ENCODE data around the gene ANXA8. TPM values are rescaled to one million over a fixed set of nuclear protein-coding genes. Genes with fewer than 3 reads are reported as not detected.

The ANXA8 gene
- total and polyA plus RNA-seq, 4 donors: 0.09 to 1.6 (median 1.1) TPM

DNA sequence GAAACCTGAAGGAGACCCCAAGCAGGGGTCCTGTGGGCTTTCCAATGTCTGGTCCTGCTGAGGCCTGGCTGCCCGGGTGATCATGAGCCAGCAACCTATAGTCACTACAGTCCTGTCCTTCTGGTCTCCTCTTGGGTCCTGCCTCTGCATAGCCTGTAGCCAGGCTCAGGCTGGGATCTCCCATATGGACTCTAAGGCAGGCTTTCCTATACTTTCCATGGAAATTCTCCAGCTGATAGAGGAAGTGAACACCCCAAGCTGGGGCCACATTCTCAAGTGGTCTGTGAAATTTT lies 26.4 kb downstream of the ANXA8 start:
- H3K36me3 ChIP-seq (ENCODE audit: control insufficient read depth in 4 of 4, insufficient read depth in 3 of 4, low read depth in 1 of 4, low read length in 3 of 4): no peaks in the 10 kb centered on the region
- WGBS: 100% methylated on average over 1 of the region's 1 CpG
- H3K27ac ChIP-seq (ENCODE audit: low read depth in 1 of 2, low read length in 2 of 2): no peak overlapping the region
- DNase-seq (ENCODE audit: low spot score): no peak
- TF ChIP-seq NR2F2 (IDR thresholded peaks at IDR 0.05) (no peak), RAD21 (IDR thresholded peaks at IDR 0.05) (no peak), EGR1 (IDR thresholded peaks at IDR 0.05; ENCODE audit: low read depth in 2 of 2) (no peak), RXRA (IDR thresholded peaks at IDR 0.05) (no peak), HNF4G (IDR thresholded peaks at IDR 0.05) (no peak), SP1 (IDR thresholded peaks at IDR 0.05) (no peak), JUND (IDR thresholded peaks at IDR 0.05) (no peak), HNF4A (conservative IDR thresholded peaks at IDR 0.05) (no peak), FOXA2 (IDR thresholded peaks at IDR 0.05) (no peak), FOXA1 (IDR thresholded peaks at IDR 0.05) (no peak), GABPA (IDR thresholded peaks at IDR 0.05 in 1 of 2, conservative IDR thresholded peaks at IDR 0.05 in 1 of 2) (no peak), YY1 (IDR thresholded peaks at IDR 0.05) (no peak), TAF1 (conservative IDR thresholded peaks at IDR 0.05) (no peak)
- TF ChIP-seq, protein P1, sequence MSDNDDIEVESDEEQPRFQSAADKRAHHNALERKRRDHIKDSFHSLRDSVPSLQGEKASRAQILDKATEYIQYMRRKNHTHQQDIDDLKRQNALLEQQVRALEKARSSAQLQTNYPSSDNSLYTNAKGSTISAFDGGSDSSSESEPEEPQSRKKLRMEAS (IDR thresholded peaks at IDR 0.05): no peak
- TF ChIP-seq, protein P2, sequence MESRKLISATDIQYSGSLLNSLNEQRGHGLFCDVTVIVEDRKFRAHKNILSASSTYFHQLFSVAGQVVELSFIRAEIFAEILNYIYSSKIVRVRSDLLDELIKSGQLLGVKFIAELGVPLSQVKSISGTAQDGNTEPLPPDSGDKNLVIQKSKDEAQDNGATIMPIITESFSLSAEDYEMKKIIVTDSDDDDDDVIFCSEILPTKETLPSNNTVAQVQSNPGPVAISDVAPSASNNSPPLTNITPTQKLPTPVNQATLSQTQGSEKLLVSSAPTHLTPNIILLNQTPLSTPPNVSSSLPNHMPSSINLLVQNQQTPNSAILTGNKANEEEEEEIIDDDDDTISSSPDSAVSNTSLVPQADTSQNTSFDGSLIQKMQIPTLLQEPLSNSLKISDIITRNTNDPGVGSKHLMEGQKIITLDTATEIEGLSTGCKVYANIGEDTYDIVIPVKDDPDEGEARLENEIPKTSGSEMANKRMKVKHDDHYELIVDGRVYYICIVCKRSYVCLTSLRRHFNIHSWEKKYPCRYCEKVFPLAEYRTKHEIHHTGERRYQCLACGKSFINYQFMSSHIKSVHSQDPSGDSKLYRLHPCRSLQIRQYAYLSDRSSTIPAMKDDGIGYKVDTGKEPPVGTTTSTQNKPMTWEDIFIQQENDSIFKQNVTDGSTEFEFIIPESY (IDR thresholded peaks at IDR 0.05): no peak
- TF ChIP-seq, protein P3, sequence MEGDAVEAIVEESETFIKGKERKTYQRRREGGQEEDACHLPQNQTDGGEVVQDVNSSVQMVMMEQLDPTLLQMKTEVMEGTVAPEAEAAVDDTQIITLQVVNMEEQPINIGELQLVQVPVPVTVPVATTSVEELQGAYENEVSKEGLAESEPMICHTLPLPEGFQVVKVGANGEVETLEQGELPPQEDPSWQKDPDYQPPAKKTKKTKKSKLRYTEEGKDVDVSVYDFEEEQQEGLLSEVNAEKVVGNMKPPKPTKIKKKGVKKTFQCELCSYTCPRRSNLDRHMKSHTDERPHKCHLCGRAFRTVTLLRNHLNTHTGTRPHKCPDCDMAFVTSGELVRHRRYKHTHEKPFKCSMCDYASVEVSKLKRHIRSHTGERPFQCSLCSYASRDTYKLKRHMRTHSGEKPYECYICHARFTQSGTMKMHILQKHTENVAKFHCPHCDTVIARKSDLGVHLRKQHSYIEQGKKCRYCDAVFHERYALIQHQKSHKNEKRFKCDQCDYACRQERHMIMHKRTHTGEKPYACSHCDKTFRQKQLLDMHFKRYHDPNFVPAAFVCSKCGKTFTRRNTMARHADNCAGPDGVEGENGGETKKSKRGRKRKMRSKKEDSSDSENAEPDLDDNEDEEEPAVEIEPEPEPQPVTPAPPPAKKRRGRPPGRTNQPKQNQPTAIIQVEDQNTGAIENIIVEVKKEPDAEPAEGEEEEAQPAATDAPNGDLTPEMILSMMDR (IDR thresholded peaks at IDR 0.05; ENCODE audit: low read depth, low read length, missing input control): no peak
- TF ChIP-seq, protein P4, sequence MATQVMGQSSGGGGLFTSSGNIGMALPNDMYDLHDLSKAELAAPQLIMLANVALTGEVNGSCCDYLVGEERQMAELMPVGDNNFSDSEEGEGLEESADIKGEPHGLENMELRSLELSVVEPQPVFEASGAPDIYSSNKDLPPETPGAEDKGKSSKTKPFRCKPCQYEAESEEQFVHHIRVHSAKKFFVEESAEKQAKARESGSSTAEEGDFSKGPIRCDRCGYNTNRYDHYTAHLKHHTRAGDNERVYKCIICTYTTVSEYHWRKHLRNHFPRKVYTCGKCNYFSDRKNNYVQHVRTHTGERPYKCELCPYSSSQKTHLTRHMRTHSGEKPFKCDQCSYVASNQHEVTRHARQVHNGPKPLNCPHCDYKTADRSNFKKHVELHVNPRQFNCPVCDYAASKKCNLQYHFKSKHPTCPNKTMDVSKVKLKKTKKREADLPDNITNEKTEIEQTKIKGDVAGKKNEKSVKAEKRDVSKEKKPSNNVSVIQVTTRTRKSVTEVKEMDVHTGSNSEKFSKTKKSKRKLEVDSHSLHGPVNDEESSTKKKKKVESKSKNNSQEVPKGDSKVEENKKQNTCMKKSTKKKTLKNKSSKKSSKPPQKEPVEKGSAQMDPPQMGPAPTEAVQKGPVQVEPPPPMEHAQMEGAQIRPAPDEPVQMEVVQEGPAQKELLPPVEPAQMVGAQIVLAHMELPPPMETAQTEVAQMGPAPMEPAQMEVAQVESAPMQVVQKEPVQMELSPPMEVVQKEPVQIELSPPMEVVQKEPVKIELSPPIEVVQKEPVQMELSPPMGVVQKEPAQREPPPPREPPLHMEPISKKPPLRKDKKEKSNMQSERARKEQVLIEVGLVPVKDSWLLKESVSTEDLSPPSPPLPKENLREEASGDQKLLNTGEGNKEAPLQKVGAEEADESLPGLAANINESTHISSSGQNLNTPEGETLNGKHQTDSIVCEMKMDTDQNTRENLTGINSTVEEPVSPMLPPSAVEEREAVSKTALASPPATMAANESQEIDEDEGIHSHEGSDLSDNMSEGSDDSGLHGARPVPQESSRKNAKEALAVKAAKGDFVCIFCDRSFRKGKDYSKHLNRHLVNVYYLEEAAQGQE (IDR thresholded peaks at IDR 0.05): no peak
- TF ChIP-seq, protein P5, sequence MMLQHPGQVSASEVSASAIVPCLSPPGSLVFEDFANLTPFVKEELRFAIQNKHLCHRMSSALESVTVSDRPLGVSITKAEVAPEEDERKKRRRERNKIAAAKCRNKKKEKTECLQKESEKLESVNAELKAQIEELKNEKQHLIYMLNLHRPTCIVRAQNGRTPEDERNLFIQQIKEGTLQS (IDR thresholded peaks at IDR 0.05): no peak
- no peaks in the 10 kb centered on the region for H3K27me3 ChIP-seq (ENCODE audit: control insufficient read depth in 4 of 4, insufficient read depth in 4 of 4, low read length in 3 of 4)
- H3K4me1 ChIP-seq (ENCODE audit: control insufficient read depth in 4 of 4, insufficient read depth in 4 of 4, low read length in 3 of 4): peaks cover 0 to 2% (median 0%) of the 10 kb centered on the region in 4 donors
- H3K9me3 ChIP-seq (ENCODE audit: control insufficient read depth in 4 of 4, low read length in 3 of 4): no peaks in the 10 kb centered on the region
- H3K9ac ChIP-seq (ENCODE audit: low read depth in 1 of 2, low read length in 2 of 2): no peak overlapping the region
- no peak overlapping the region for H3K4me3 ChIP-seq (ENCODE audit: low read depth in 1 of 3, low read length in 3 of 3)
